GM12878 (cell line): Measurements from ENCODE around the gene ABR. TPM values are rescaled to one million over a fixed set of nuclear protein-coding genes. Genes with fewer than 3 reads are reported as not detected.

Experiments
- BMI1 ChIP-seq: fragments of 450-650 bp; IDR thresholded peaks from 2 replicates; pipeline ENCODE4 v1.6.1; 2016; ENCODE audit warnings: mild to moderate bottlenecking, moderate library complexity, borderline replicate concordance
- CTCF ChIP-seq, 3 experiments: IDR thresholded peaks in 2 of 3; conservative IDR thresholded peaks in 1 of 3; 2 replicates each; pipeline ENCODE4 v1.5.1; 2011; ENCODE audit warnings: low read depth in 3 of 3, low read length in 3 of 3, mild to moderate bottlenecking in 3 of 3, control low read depth in 2 of 3, moderate library complexity in 2 of 3, inconsistent platforms in 1 of 3, mixed read lengths in 1 of 3; ENCODE audit not compliant: control insufficient read depth in 2 of 3, insufficient read depth in 1 of 3; ENCODE audit errors: extremely low read depth in 1 of 3
- ESRRA ChIP-seq: IDR thresholded peaks from 2 replicates; pipeline ENCODE4 v1.6.1; 2012; ENCODE audit warnings: mild to moderate bottlenecking, low read length, improper control_type of control experiment
- NFYB ChIP-seq: IDR thresholded peaks from 2 replicates; pipeline ENCODE4 v1.6.1; 2011; ENCODE audit warnings: low read depth, mild to moderate bottlenecking, low read length, improper control_type of control experiment, moderate library complexity; ENCODE audit not compliant: insufficient read depth
- PAX5 ChIP-seq: IDR thresholded peaks from 2 replicates; pipeline ENCODE4 v1.6.1; 2011; ENCODE audit warnings: low read depth, low read length, borderline replicate concordance
- PAX8 ChIP-seq: fragments of 450-650 bp; IDR thresholded peaks from 2 replicates; pipeline ENCODE4 v1.6.1; 2017; ENCODE audit warnings: mild to moderate bottlenecking, moderate library complexity
- SKIL ChIP-seq: fragments of 450-650 bp; IDR thresholded peaks from 2 replicates; pipeline ENCODE4 v1.6.1; 2017; ENCODE audit warnings: mild to moderate bottlenecking, low read depth, inconsistent platforms; ENCODE audit not compliant: poor library complexity, severe bottlenecking
- STAT3 ChIP-seq: IDR thresholded peaks from 2 replicates; pipeline ENCODE4 v1.6.1; 2011; ENCODE audit warnings: low read depth, low read length, improper control_type of control experiment
- ZNF384 ChIP-seq: IDR thresholded peaks from 2 replicates; pipeline ENCODE4 v1.6.1; 2012; ENCODE audit warnings: low read depth, mild to moderate bottlenecking, low read length, improper control_type of control experiment, borderline replicate concordance
- polyA plus RNA-seq, 11 experiments: library from polyadenylated mRNA; depleted of rRNA in 4 of 11; unstranded in 6 of 11; stranded (reverse) in 5 of 11; fragments of >200 nt; fragmentation: Nextera tagmentation in 4 of 11; fragmentation: Illumina TruSeq in 1 of 11; extraction: Ambion mirVana in 4 of 11; extraction: Trizol in 1 of 11; gene quantifications; 1 replicate in 1 of 11; 2 replicates in 10 of 11; pipeline versions ENCODE4 v1.2.1 to v1.2.3, GENCODE V29; 2011 to 2016; ENCODE audit warnings: inconsistent platforms in 2 of 11, missing spikeins in 2 of 11, low read depth in 1 of 11
- total RNA-seq, 4 experiments: library from RNA; depleted of rRNA in 3 of 4; stranded (reverse); fragments of >200 nt in 3 of 4; fragmentation: Illumina TruSeq in 1 of 4; extraction: Trizol in 1 of 4; gene quantifications; 2 replicates each; pipeline versions ENCODE4 v1.2.1 to v1.2.3, GENCODE V29; 2013 to 2021
- TF ChIP-seq, protein P1 (sequence below): fragments of 450-650 bp; IDR thresholded peaks from 2 replicates; pipeline ENCODE4 v1.6.1; 2017; ENCODE audit warnings: low read depth, mild to moderate bottlenecking, moderate library complexity
- TF ChIP-seq, protein P2 (sequence below): fragments of 450-650 bp; IDR thresholded peaks from 2 replicates; pipeline ENCODE4 v1.6.1; 2014; ENCODE audit warnings: mild to moderate bottlenecking
- TF ChIP-seq, protein P3 (sequence below): IDR thresholded peaks from 2 replicates; pipeline ENCODE4 v1.6.1; 2011; ENCODE audit warnings: low read depth, low read length, improper control_type of control experiment, borderline replicate concordance
- TF ChIP-seq, protein P4 (sequence below): fragments of 450-650 bp; IDR thresholded peaks from 2 replicates; pipeline ENCODE4 v1.6.1; 2016; ENCODE audit warnings: mild to moderate bottlenecking, moderate library complexity, borderline replicate concordance
- TF ChIP-seq, protein P5 (sequence below): IDR thresholded peaks from 2 replicates; pipeline ENCODE4 v1.6.1; 2012; ENCODE audit warnings: low read depth, low read length, improper control_type of control experiment

ABR gene
- total and polyA plus RNA-seq, 10 of the 15 experiments (the other 5 are each of a cell fraction or from before 2014, with no cell fraction given), result 1.4 to 112 (median 30.0) TPM

- TF ChIP-seq, protein P1, sequence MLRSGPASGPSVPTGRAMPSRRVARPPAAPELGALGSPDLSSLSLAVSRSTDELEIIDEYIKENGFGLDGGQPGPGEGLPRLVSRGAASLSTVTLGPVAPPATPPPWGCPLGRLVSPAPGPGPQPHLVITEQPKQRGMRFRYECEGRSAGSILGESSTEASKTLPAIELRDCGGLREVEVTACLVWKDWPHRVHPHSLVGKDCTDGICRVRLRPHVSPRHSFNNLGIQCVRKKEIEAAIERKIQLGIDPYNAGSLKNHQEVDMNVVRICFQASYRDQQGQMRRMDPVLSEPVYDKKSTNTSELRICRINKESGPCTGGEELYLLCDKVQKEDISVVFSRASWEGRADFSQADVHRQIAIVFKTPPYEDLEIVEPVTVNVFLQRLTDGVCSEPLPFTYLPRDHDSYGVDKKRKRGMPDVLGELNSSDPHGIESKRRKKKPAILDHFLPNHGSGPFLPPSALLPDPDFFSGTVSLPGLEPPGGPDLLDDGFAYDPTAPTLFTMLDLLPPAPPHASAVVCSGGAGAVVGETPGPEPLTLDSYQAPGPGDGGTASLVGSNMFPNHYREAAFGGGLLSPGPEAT, result no peak
- TF ChIP-seq ESRRA (no peak), CTCF (IDR thresholded peaks at IDR 0.05 in 2 of 3, conservative IDR thresholded peaks at IDR 0.05 in 1 of 3; ENCODE audit: control insufficient read depth in 2 of 3, extremely low read depth in 1 of 3, insufficient read depth in 1 of 3, low read depth in 3 of 3, low read length in 3 of 3) (peak; percentile 92 to 99 (median 92)), BMI1 (no peak), STAT3 (no peak), ZNF384 (no peak), PAX8 (no peak), PAX5 (no peak), NFYB (no peak), SKIL (no peak)
- TF ChIP-seq, protein P2, sequence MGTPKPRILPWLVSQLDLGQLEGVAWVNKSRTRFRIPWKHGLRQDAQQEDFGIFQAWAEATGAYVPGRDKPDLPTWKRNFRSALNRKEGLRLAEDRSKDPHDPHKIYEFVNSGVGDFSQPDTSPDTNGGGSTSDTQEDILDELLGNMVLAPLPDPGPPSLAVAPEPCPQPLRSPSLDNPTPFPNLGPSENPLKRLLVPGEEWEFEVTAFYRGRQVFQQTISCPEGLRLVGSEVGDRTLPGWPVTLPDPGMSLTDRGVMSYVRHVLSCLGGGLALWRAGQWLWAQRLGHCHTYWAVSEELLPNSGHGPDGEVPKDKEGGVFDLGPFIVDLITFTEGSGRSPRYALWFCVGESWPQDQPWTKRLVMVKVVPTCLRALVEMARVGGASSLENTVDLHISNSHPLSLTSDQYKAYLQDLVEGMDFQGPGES, result no peak
- TF ChIP-seq, protein P3, sequence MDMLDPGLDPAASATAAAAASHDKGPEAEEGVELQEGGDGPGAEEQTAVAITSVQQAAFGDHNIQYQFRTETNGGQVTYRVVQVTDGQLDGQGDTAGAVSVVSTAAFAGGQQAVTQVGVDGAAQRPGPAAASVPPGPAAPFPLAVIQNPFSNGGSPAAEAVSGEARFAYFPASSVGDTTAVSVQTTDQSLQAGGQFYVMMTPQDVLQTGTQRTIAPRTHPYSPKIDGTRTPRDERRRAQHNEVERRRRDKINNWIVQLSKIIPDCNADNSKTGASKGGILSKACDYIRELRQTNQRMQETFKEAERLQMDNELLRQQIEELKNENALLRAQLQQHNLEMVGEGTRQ, result no peak
- TF ChIP-seq, protein P4, sequence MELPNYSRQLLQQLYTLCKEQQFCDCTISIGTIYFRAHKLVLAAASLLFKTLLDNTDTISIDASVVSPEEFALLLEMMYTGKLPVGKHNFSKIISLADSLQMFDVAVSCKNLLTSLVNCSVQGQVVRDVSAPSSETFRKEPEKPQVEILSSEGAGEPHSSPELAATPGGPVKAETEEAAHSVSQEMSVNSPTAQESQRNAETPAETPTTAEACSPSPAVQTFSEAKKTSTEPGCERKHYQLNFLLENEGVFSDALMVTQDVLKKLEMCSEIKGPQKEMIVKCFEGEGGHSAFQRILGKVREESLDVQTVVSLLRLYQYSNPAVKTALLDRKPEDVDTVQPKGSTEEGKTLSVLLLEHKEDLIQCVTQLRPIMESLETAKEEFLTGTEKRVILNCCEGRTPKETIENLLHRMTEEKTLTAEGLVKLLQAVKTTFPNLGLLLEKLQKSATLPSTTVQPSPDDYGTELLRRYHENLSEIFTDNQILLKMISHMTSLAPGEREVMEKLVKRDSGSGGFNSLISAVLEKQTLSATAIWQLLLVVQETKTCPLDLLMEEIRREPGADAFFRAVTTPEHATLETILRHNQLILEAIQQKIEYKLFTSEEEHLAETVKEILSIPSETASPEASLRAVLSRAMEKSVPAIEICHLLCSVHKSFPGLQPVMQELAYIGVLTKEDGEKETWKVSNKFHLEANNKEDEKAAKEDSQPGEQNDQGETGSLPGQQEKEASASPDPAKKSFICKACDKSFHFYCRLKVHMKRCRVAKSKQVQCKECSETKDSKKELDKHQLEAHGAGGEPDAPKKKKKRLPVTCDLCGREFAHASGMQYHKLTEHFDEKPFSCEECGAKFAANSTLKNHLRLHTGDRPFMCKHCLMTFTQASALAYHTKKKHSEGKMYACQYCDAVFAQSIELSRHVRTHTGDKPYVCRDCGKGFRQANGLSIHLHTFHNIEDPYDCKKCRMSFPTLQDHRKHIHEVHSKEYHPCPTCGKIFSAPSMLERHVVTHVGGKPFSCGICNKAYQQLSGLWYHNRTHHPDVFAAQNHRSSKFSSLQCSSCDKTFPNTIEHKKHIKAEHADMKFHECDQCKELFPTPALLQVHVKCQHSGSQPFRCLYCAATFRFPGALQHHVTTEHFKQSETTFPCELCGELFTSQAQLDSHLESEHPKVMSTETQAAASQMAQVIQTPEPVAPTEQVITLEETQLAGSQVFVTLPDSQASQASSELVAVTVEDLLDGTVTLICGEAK, result no peak
- TF ChIP-seq, protein P5, sequence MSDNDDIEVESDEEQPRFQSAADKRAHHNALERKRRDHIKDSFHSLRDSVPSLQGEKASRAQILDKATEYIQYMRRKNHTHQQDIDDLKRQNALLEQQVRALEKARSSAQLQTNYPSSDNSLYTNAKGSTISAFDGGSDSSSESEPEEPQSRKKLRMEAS, result no peak
These were observed 7.4 kb upstream of the ABR start (continued) for GRCh38 chr17:1186923-1187771.
